ENCODE measurements around the gene FAM180B. TPM values are rescaled to one million over a fixed set of nuclear protein-coding genes. Genes with fewer than 3 reads are reported as not detected.

The FAM180B gene
- total and polyA plus RNA-seq, 2 of the 8 experiments (the other 6 are each of a cell fraction or from before 2014, with no cell fraction given): 0.09 TPM; not detected in 1

DNA sequence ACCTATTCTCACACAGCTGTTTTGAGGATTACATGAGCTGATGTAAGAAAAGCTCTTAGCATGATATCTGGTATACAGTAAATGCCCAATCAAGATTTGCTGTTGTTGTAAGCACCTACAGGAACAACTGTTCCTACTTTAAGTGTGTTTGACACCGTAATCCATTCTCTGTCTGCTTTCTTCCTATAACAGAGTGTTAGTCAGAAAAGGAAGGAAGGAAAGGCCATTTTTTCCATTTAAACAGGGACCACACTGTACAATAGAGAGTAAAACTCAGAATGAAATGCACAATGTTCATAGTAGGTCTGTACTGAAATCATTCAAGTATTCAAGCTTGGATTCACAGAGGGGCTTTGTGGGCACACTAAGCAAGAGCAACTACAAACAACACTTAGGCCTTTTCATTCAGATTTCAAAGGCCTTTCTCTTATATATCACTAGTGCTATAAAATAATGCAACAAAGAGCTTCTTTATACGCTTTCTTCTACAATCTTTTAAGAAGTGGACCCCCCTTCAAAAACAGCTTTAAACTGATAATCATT lies 34.4 kb downstream of the FAM180B start (continued):
- TF ChIP-seq, protein P1, sequence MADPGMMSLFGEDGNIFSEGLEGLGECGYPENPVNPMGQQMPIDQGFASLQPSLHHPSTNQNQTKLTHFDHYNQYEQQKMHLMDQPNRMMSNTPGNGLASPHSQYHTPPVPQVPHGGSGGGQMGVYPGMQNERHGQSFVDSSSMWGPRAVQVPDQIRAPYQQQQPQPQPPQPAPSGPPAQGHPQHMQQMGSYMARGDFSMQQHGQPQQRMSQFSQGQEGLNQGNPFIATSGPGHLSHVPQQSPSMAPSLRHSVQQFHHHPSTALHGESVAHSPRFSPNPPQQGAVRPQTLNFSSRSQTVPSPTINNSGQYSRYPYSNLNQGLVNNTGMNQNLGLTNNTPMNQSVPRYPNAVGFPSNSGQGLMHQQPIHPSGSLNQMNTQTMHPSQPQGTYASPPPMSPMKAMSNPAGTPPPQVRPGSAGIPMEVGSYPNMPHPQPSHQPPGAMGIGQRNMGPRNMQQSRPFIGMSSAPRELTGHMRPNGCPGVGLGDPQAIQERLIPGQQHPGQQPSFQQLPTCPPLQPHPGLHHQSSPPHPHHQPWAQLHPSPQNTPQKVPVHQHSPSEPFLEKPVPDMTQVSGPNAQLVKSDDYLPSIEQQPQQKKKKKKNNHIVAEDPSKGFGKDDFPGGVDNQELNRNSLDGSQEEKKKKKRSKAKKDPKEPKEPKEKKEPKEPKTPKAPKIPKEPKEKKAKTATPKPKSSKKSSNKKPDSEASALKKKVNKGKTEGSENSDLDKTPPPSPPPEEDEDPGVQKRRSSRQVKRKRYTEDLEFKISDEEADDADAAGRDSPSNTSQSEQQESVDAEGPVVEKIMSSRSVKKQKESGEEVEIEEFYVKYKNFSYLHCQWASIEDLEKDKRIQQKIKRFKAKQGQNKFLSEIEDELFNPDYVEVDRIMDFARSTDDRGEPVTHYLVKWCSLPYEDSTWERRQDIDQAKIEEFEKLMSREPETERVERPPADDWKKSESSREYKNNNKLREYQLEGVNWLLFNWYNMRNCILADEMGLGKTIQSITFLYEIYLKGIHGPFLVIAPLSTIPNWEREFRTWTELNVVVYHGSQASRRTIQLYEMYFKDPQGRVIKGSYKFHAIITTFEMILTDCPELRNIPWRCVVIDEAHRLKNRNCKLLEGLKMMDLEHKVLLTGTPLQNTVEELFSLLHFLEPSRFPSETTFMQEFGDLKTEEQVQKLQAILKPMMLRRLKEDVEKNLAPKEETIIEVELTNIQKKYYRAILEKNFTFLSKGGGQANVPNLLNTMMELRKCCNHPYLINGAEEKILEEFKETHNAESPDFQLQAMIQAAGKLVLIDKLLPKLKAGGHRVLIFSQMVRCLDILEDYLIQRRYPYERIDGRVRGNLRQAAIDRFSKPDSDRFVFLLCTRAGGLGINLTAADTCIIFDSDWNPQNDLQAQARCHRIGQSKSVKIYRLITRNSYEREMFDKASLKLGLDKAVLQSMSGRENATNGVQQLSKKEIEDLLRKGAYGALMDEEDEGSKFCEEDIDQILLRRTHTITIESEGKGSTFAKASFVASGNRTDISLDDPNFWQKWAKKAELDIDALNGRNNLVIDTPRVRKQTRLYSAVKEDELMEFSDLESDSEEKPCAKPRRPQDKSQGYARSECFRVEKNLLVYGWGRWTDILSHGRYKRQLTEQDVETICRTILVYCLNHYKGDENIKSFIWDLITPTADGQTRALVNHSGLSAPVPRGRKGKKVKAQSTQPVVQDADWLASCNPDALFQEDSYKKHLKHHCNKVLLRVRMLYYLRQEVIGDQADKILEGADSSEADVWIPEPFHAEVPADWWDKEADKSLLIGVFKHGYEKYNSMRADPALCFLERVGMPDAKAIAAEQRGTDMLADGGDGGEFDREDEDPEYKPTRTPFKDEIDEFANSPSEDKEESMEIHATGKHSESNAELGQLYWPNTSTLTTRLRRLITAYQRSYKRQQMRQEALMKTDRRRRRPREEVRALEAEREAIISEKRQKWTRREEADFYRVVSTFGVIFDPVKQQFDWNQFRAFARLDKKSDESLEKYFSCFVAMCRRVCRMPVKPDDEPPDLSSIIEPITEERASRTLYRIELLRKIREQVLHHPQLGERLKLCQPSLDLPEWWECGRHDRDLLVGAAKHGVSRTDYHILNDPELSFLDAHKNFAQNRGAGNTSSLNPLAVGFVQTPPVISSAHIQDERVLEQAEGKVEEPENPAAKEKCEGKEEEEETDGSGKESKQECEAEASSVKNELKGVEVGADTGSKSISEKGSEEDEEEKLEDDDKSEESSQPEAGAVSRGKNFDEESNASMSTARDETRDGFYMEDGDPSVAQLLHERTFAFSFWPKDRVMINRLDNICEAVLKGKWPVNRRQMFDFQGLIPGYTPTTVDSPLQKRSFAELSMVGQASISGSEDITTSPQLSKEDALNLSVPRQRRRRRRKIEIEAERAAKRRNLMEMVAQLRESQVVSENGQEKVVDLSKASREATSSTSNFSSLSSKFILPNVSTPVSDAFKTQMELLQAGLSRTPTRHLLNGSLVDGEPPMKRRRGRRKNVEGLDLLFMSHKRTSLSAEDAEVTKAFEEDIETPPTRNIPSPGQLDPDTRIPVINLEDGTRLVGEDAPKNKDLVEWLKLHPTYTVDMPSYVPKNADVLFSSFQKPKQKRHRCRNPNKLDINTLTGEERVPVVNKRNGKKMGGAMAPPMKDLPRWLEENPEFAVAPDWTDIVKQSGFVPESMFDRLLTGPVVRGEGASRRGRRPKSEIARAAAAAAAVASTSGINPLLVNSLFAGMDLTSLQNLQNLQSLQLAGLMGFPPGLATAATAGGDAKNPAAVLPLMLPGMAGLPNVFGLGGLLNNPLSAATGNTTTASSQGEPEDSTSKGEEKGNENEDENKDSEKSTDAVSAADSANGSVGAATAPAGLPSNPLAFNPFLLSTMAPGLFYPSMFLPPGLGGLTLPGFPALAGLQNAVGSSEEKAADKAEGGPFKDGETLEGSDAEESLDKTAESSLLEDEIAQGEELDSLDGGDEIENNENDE (IDR thresholded peaks at IDR 0.05; ENCODE audit: insufficient replicate concordance, low read length): no peak
- TF ChIP-seq BCL11A (IDR thresholded peaks at IDR 0.05; ENCODE audit: low read depth in 2 of 2, low read length in 2 of 2): no peak
- TF ChIP-seq BACH1 (IDR thresholded peaks at IDR 0.05; ENCODE audit: low read length): no peak
- TF ChIP-seq RAD21 (IDR thresholded peaks at IDR 0.05 in 1 of 2, conservative IDR thresholded peaks at IDR 0.05 in 1 of 2; ENCODE audit: low read depth in 2 of 2, low read length in 2 of 2): no peak
- TF ChIP-seq, protein P2, sequence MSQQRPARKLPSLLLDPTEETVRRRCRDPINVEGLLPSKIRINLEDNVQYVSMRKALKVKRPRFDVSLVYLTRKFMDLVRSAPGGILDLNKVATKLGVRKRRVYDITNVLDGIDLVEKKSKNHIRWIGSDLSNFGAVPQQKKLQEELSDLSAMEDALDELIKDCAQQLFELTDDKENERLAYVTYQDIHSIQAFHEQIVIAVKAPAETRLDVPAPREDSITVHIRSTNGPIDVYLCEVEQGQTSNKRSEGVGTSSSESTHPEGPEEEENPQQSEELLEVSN (IDR thresholded peaks at IDR 0.05): no peak
- TF ChIP-seq, protein P3, sequence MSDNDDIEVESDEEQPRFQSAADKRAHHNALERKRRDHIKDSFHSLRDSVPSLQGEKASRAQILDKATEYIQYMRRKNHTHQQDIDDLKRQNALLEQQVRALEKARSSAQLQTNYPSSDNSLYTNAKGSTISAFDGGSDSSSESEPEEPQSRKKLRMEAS (IDR thresholded peaks at IDR 0.05): no peak
- TF ChIP-seq SP2 (IDR thresholded peaks at IDR 0.05; ENCODE audit: low read length): no peak
- TF ChIP-seq RBBP5 (IDR thresholded peaks at IDR 0.05; ENCODE audit: borderline replicate concordance, low read depth, low read length): no peak
